ENCODE data around the gene PMM2. TPM values are rescaled to one million over a fixed set of nuclear protein-coding genes. Genes with fewer than 3 reads are reported as not detected.

PMM2 gene
- total RNA-seq, 1 experiment from 2014 or later = 53.8 TPM

GRCh38 chr16:8762254-8762653 lies 35.4 kb upstream of the PMM2 start:
- ATAC-seq (no peak), DNase-seq (ENCODE audit: low spot score) (no peak)
- Mint-ChIP-seq H3K27ac (no peak overlapping the region), H3K4me3 (no peak overlapping the region), H3K36me3 (no peaks in the 10 kb centered on the region), H3K9me3 (no peaks in the 10 kb centered on the region), H3K27me3 (ENCODE audit: low read depth) (no peaks in the 10 kb centered on the region), H3K4me1 (peaks cover 18% of the 10 kb centered on the region)
- no peak for TF ChIP-seq FOXP4 (CRISPR knock-in tag; IDR thresholded peaks at IDR 0.05)
- no peak for TF ChIP-seq EMX1 (CRISPR knock-in tag; IDR thresholded peaks at IDR 0.05)
- TF ChIP-seq ZNF263 (CRISPR knock-in tag; IDR thresholded peaks at IDR 0.05; ENCODE audit: low read depth) = no peak
- no peak for TF ChIP-seq GTF2I (CRISPR knock-in tag; conservative IDR thresholded peaks at IDR 0.05)
- no peak for TF ChIP-seq ZNF219 (CRISPR knock-in tag; IDR thresholded peaks at IDR 0.05; ENCODE audit: borderline replicate concordance)
- no peak for TF ChIP-seq PRDM15 (CRISPR knock-in tag; IDR thresholded peaks at IDR 0.05)
- TF ChIP-seq ERG (CRISPR knock-in tag; IDR thresholded peaks at IDR 0.05) = no peak
- CTCF ChIA-PET = interaction anchor here (1.0 kb wide), 1 partner anchor 118 kb away, joined by 3 read pairs; no protein-coding TSS in a partner anchor
- POLR2A ChIA-PET = no interaction called here

GRCh38 chr16:8763083-8763482 lies 34.6 kb upstream of the PMM2 start:
- ATAC-seq (no peak), DNase-seq (ENCODE audit: low spot score) (no peak)
- peaks cover 18% of the 10 kb centered on the region for H3K4me1 Mint-ChIP-seq
- H3K27ac Mint-ChIP-seq = no peak overlapping the region
- no peak overlapping the region for H3K4me3 Mint-ChIP-seq
- CTCF ChIA-PET = interaction anchor here (1.0 kb wide), 1 partner anchor 118 kb away, joined by 3 read pairs; no protein-coding TSS in a partner anchor
- H3K36me3 Mint-ChIP-seq = no peaks in the 10 kb centered on the region
- H3K9me3 Mint-ChIP-seq = no peaks in the 10 kb centered on the region
- H3K27me3 Mint-ChIP-seq (ENCODE audit: low read depth) = no peaks in the 10 kb centered on the region
- TF ChIP-seq GABPB1 (CRISPR knock-in tag; IDR thresholded peaks at IDR 0.05) (no peak), ZNF671 (CRISPR knock-in tag; IDR thresholded peaks at IDR 0.05) (no peak), ZNF219 (CRISPR knock-in tag; IDR thresholded peaks at IDR 0.05; ENCODE audit: borderline replicate concordance) (no peak), MLX (CRISPR knock-in tag; IDR thresholded peaks at IDR 0.05) (no peak), ARID4B (CRISPR knock-in tag; IDR thresholded peaks at IDR 0.05; ENCODE audit: borderline replicate concordance) (no peak), NR2C2 (CRISPR knock-in tag; IDR thresholded peaks at IDR 0.05) (no peak), ATF1 (CRISPR knock-in tag; IDR thresholded peaks at IDR 0.05) (no peak), OVOL2 (CRISPR knock-in tag; IDR thresholded peaks at IDR 0.05; ENCODE audit: borderline replicate concordance) (no peak), FOXJ3 (CRISPR knock-in tag; IDR thresholded peaks at IDR 0.05; ENCODE audit: borderline replicate concordance) (no peak)
- POLR2A ChIA-PET = interaction anchor here (0.7 kb wide), 1 partner anchor 18 kb away, joined by 10 read pairs; no protein-coding TSS in a partner anchor
